NCI-H1048 (cell line): ENCODE measurements around the gene TMEM143.
"Not testable (repeated sequence)": the region's sequence is repeated elsewhere in the genome, so short reads cannot be mapped to it uniquely, and the experiment has no call there.

Experiments
- DNase-seq: peaks from one replicate; lab custom pipeline; 2025; lab: John Stamatoyannopoulos, UW

TMEM143 gene

GRCh38 chr19:48391100-48392005 is 27.6 kb upstream of the TMEM143 start, which contains the start of gene KDELR1:
Gene KDELR1, minus strand, starts transcription at chr19:48391551. Its CDS starts 193 bp downstream, at chr19:48391358.
- DNase-seq = no peak

GRCh38 chr19:48390188-48391099 is 26.7 kb upstream of the TMEM143 start:
- DNase-seq = no peak

DNA sequence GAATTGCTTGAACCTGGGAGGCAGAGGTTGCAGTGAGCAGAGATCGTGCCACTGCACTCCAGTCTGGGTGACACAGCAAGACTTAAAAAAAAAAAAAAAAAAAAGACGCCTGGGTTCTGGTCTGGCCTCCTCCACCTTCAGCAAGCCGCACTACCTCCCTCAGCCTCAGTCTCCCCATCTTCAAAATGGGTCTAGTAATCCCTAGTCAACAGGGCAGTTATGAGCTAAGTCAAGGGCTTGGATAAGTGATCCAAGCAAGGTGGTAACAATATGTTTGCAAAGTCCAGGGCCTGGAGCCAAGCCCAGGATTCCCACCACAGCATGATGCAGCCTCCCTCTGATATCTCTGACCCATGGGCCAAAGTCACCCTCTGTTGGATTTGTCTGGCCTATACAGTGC is 23.2 kb upstream of the TMEM143 start:
- DNase-seq = no peak

GRCh38 chr19:48385461-48386087 is 21.8 kb upstream of the TMEM143 start:
- no peak for DNase-seq

DNA sequence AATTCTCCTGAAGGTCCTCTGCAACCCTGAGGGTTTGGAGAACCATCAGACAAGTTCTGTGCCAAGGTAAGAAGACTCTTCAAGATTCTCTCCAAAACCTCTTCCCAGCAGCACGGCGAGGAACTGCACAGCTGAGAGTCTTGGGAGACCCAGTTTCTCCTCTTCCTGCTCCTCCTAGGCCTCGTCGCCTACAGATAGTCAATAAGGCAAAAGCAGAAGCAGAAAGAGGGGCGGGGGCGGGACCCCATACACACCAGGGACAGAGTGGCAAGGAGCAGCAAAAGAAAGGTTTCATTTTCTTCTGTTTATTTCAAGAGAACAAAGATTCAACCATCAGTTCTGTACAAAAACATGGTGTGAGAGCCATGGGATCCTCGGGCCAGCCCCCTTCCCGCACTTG is 18.5 kb upstream of the TMEM143 start:
- DNase-seq = no peak

GRCh38 chr19:48381178-48381950 is 17.6 kb upstream of the TMEM143 start:
- no peak for DNase-seq

DNA sequence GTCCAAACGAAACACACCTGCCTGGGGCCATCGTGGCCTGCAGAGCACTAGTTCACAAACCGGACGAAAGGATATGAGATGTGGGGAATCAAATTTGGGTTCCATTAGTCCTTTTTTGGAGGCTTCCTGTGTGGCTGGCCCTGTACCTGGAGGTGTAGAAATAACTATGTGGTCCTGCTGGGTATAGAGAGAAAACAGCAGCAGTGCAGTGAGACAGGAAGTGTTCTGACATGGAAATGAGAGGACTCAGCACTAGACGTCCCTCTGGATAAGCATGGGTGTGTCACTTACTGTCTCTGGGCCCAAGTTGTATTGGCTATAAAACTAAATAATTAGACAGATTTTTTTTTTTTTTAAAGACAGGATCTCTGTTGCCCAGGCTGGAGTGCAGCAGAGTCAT is 15.3 kb upstream of the TMEM143 start:
- DNase-seq = no peak

DNA sequence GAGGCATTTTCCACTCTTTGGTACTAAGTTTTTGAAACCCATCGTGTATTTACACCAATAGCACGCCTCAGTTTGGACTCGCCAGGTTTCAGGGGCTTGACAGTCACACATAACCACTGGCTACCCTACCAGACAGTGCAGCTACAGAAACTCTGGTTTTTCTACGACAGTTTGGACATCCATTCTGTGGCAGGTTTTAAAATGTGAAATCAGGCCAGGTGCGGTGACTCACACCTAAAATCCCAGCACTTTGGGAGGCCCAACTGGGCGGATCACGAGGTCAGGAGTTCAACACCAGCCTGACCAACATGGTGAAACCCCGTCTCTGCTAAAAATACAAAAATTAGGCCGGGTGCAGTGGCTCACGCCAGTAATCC is 14.4 kb upstream of the TMEM143 start:
- no peak for DNase-seq

GRCh38 chr19:48373567-48373966 is 9.8 kb upstream of the TMEM143 start:
- no peak for DNase-seq

GRCh38 chr19:48372904-48373303 is 9.2 kb upstream of the TMEM143 start:
- no peak for DNase-seq

GRCh38 chr19:48371771-48372170 is 8.0 kb upstream of the TMEM143 start:
- not testable (repeated sequence) for DNase-seq

- DNase-seq = no peak
These were observed 7.6 kb upstream of the TMEM143 start for GRCh38 chr19:48371367-48371766.

DNA sequence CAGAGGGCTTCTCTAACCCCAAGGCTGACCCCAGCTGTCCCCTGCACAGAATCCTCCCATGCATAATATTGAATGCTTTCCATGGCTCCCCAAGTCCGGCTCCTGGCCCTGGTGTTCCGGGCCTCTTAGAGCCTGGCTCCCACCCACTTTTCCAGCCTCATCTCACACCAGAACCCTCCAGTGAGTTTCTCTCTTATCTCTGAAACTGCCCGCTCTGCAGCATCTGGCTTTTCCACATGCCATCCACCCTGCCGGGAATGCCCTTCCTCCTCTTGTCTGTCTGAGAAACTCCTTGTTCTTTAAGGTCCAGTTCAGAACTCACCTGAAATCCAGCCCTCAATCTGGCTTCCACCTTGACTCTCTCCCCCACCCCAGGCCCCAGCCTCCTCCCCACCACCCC is 7.2 kb upstream of the TMEM143 start:
- DNase-seq = no peak

GRCh38 chr19:48368936-48369335 is 5.2 kb upstream of the TMEM143 start:
- no peak for DNase-seq

GRCh38 chr19:48367855-48368254 is 4.1 kb upstream of the TMEM143 start:
- DNase-seq = no peak

- no peak for DNase-seq
These were observed 1.9 kb upstream of the TMEM143 start for GRCh38 chr19:48365602-48366001.

DNA sequence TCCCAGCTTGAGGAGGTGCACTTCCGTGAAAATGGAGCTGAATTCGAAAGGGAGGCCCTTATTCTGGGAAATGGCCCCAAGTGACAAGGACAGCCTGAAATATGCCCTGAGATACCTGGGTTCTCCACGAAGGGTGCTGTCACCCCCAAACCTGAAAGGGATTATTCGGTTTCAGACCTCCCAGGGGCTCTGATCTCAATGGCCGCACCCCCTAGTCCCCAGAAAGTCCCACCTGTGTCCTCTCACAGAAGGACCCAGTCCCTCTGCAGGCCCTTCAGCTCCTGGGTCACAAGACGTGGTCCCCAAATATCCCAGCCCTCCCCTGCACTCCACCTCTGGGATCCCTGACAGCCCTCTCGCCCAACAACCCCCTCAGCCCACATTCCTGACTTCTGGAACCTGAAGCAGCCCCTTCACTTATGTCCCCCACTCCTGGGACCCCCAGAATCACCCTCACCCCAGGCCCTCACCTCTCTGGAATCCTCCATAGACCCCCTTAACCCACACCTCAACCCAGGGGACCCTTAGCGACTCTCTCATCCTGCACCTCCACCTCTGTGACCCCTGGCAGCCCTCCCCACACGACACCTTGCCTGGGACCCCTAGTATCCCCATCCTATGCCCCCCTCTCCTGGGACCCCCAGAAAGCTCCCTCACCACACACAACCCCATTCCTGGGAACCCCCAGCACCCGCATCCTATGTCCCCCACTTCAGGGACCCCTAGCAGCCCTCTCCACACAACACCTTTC is 1.0 kb upstream of the TMEM143 start:
- no peak for DNase-seq

DNA sequence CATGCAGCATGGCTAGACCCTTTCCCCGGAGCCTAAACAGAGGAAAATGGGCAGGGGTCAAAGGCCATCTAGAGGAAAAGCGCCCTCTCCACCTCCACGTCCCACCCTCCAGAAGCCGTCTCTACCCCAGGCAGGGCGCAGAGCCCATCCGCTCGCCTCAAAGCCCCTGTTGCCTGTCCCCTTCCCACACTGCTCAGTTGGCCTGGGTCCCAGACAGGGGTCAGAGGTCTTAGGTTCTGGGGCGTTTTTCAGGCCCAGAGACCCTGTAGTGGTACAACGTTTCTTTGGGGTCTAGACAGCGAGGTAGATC is 285 bp downstream of the TMEM143 start:
- DNase-seq = no peak

GRCh38 chr19:48362716-48363499 is 832 bp downstream of the TMEM143 start:
- DNase-seq = peak; percentile 94

DNA sequence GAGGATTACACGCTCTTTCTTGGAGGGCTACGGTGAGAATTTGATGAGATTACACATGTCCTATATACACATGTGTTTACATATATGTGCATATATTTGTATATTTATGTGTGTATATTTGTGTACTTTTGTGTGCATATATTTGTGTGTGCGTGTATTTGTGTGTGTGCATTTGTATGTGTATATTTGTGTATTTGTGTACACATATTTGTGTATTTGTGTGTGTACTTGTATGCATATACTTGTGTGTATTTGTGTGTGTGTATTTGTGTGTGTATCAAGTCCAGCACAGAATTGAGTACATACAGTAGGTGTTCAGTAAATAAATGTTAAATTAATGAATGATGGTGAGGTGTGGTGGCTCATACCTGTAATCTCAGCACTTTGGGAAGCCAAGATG is 1.8 kb downstream of the TMEM143 start:
- DNase-seq = no peak
